Measurements from ENCODE around the gene ZGRF1.
"Not testable (repeated sequence)": the region's sequence is repeated elsewhere in the genome, so short reads cannot be mapped to it uniquely, and the experiment has no call there.

Gene ZGRF1

GRCh38 chr4:112642526-112642925 lies 5.8 kb upstream of the ZGRF1 start:
- no peaks in the 10 kb centered on the region for H3K9me3 ChIP-seq (ENCODE audit: control insufficient read depth in 2 of 2, low read length in 2 of 2)
- H3K4me1 ChIP-seq (ENCODE audit: control insufficient read depth in 2 of 2, insufficient read depth in 2 of 2, low read length in 2 of 2): peaks cover 4 to 9% of the 10 kb centered on the region in 2 donors
- no peak overlapping the region for H3K27ac ChIP-seq (ENCODE audit: low read depth in 2 of 2, low read length in 2 of 2)
- peaks cover 9 to 30% of the 10 kb centered on the region in 2 donors for H3K36me3 ChIP-seq (ENCODE audit: control insufficient read depth in 2 of 2, insufficient read depth in 2 of 2, low read length in 2 of 2)
- H3K9ac ChIP-seq (ENCODE audit: low read depth in 1 of 2, low read length in 2 of 2): no peak overlapping the region
- H3K4me3 ChIP-seq (ENCODE audit: low read length in 2 of 2): no peak overlapping the region
- no peaks in the 10 kb centered on the region for H3K27me3 ChIP-seq (ENCODE audit: control insufficient read depth in 2 of 2, insufficient read depth in 2 of 2, low read length in 2 of 2)

- Histone ChIP-seq H3K9me3 (ENCODE audit: control insufficient read depth in 2 of 2, low read length in 2 of 2) (no peaks in the 10 kb centered on the region), H3K4me1 (ENCODE audit: control insufficient read depth in 2 of 2, insufficient read depth in 2 of 2, low read length in 2 of 2) (peaks cover 9 to 16% of the 10 kb centered on the region in 2 donors), H3K4me3 (ENCODE audit: low read length in 2 of 2) (peak overlapping the region; percentile 100), H3K27me3 (ENCODE audit: control insufficient read depth in 2 of 2, insufficient read depth in 2 of 2, low read length in 2 of 2) (no peaks in the 10 kb centered on the region), H3K27ac (ENCODE audit: low read depth in 2 of 2, low read length in 2 of 2) (peak overlapping the region; percentile 97 to 98), H3K9ac (ENCODE audit: low read depth in 1 of 2, low read length in 2 of 2) (peak overlapping the region; percentile 86 to 90), H3K36me3 (ENCODE audit: control insufficient read depth in 2 of 2, insufficient read depth in 2 of 2, low read length in 2 of 2) (no peaks in the 10 kb centered on the region)
These were observed 800 bp upstream of the ZGRF1 start for GRCh38 chr4:112637552-112637866.

- no peak overlapping the region for H3K4me3 ChIP-seq (ENCODE audit: low read length in 2 of 2)
- no peak overlapping the region for H3K9ac ChIP-seq (ENCODE audit: low read depth in 1 of 2, low read length in 2 of 2)
- H3K4me1 ChIP-seq (ENCODE audit: control insufficient read depth in 2 of 2, insufficient read depth in 2 of 2, low read length in 2 of 2): peaks cover 9 to 16% of the 10 kb centered on the region in 2 donors
These were observed 3.1 kb downstream of the ZGRF1 start for GRCh38 chr4:112633477-112634235.

GRCh38 chr4:112626228-112626627 lies 10.5 kb downstream of the ZGRF1 start:
- Histone ChIP-seq H3K9ac (ENCODE audit: low read depth in 1 of 2, low read length in 2 of 2) (no peak overlapping the region), H3K27ac (ENCODE audit: low read depth in 2 of 2, low read length in 2 of 2) (no peak overlapping the region), H3K9me3 (ENCODE audit: control insufficient read depth in 2 of 2, low read length in 2 of 2) (no peaks in the 10 kb centered on the region), H3K4me3 (ENCODE audit: low read length in 2 of 2) (no peak overlapping the region), H3K4me1 (ENCODE audit: control insufficient read depth in 2 of 2, insufficient read depth in 2 of 2, low read length in 2 of 2) (no peaks in the 10 kb centered on the region), H3K27me3 (ENCODE audit: control insufficient read depth in 2 of 2, insufficient read depth in 2 of 2, low read length in 2 of 2) (no peaks in the 10 kb centered on the region), H3K36me3 (ENCODE audit: control insufficient read depth in 2 of 2, insufficient read depth in 2 of 2, low read length in 2 of 2) (no peaks in the 10 kb centered on the region)

More at GRCh38 chr4:112633477-112634235, 3.1 kb downstream of the ZGRF1 start:
- Histone ChIP-seq H3K27me3 (ENCODE audit: control insufficient read depth in 2 of 2, insufficient read depth in 2 of 2, low read length in 2 of 2) (no peaks in the 10 kb centered on the region), H3K9me3 (ENCODE audit: control insufficient read depth in 2 of 2, low read length in 2 of 2) (no peaks in the 10 kb centered on the region), H3K27ac (ENCODE audit: low read depth in 2 of 2, low read length in 2 of 2) (no peak overlapping the region), H3K36me3 (ENCODE audit: control insufficient read depth in 2 of 2, insufficient read depth in 2 of 2, low read length in 2 of 2) (no peaks in the 10 kb centered on the region)

- Histone ChIP-seq H3K9me3 (ENCODE audit: control insufficient read depth in 2 of 2, low read length in 2 of 2) (no peaks in the 10 kb centered on the region), H3K9ac (ENCODE audit: low read depth in 1 of 2, low read length in 2 of 2) (no peak overlapping the region), H3K4me1 (ENCODE audit: control insufficient read depth in 2 of 2, insufficient read depth in 2 of 2, low read length in 2 of 2) (no peaks in the 10 kb centered on the region), H3K4me3 (ENCODE audit: low read length in 2 of 2) (no peak overlapping the region), H3K36me3 (ENCODE audit: control insufficient read depth in 2 of 2, insufficient read depth in 2 of 2, low read length in 2 of 2) (no peaks in the 10 kb centered on the region), H3K27me3 (ENCODE audit: control insufficient read depth in 2 of 2, insufficient read depth in 2 of 2, low read length in 2 of 2) (no peaks in the 10 kb centered on the region), H3K27ac (ENCODE audit: low read depth in 2 of 2, low read length in 2 of 2) (no peak overlapping the region)
These were observed 19.7 kb downstream of the ZGRF1 start for GRCh38 chr4:112616984-112617383.

GRCh38 chr4:112612814-112613213 lies 23.9 kb downstream of the ZGRF1 start:
- not testable (repeated sequence) for H3K27ac ChIP-seq (ENCODE audit: low read depth in 2 of 2, low read length in 2 of 2); H3K9me3 ChIP-seq (ENCODE audit: control insufficient read depth in 2 of 2, low read length in 2 of 2); H3K4me3 ChIP-seq (ENCODE audit: low read length in 2 of 2); H3K36me3 ChIP-seq (ENCODE audit: control insufficient read depth in 2 of 2, insufficient read depth in 2 of 2, low read length in 2 of 2); H3K4me1 ChIP-seq (ENCODE audit: control insufficient read depth in 2 of 2, insufficient read depth in 2 of 2, low read length in 2 of 2); H3K27me3 ChIP-seq (ENCODE audit: control insufficient read depth in 2 of 2, insufficient read depth in 2 of 2, low read length in 2 of 2); H3K9ac ChIP-seq (ENCODE audit: low read depth in 1 of 2, low read length in 2 of 2)

GRCh38 chr4:112604589-112604988 lies 32.1 kb downstream of the ZGRF1 start:
- Histone ChIP-seq H3K4me3 (ENCODE audit: low read length in 2 of 2) (no peak overlapping the region), H3K27me3 (ENCODE audit: control insufficient read depth in 2 of 2, insufficient read depth in 2 of 2, low read length in 2 of 2) (no peaks in the 10 kb centered on the region), H3K9me3 (ENCODE audit: control insufficient read depth in 2 of 2, low read length in 2 of 2) (no peaks in the 10 kb centered on the region), H3K27ac (ENCODE audit: low read depth in 2 of 2, low read length in 2 of 2) (no peak overlapping the region), H3K36me3 (ENCODE audit: control insufficient read depth in 2 of 2, insufficient read depth in 2 of 2, low read length in 2 of 2) (no peaks in the 10 kb centered on the region), H3K9ac (ENCODE audit: low read depth in 1 of 2, low read length in 2 of 2) (no peak overlapping the region), H3K4me1 (ENCODE audit: control insufficient read depth in 2 of 2, insufficient read depth in 2 of 2, low read length in 2 of 2) (no peaks in the 10 kb centered on the region)

GRCh38 chr4:112594993-112595392 lies 41.7 kb downstream of the ZGRF1 start:
- Histone ChIP-seq H3K9me3 (ENCODE audit: control insufficient read depth in 2 of 2, low read length in 2 of 2) (no peaks in the 10 kb centered on the region), H3K36me3 (ENCODE audit: control insufficient read depth in 2 of 2, insufficient read depth in 2 of 2, low read length in 2 of 2) (peaks cover 0 to 3% of the 10 kb centered on the region in 2 donors), H3K27ac (ENCODE audit: low read depth in 2 of 2, low read length in 2 of 2) (no peak overlapping the region)

GRCh38 chr4:112593438-112594133 lies 43.1 kb downstream of the ZGRF1 start:
- Histone ChIP-seq H3K4me3 (ENCODE audit: low read length in 2 of 2) (no peak overlapping the region), H3K27ac (ENCODE audit: low read depth in 2 of 2, low read length in 2 of 2) (no peak overlapping the region), H3K4me1 (ENCODE audit: control insufficient read depth in 2 of 2, insufficient read depth in 2 of 2, low read length in 2 of 2) (no peaks in the 10 kb centered on the region), H3K27me3 (ENCODE audit: control insufficient read depth in 2 of 2, insufficient read depth in 2 of 2, low read length in 2 of 2) (no peaks in the 10 kb centered on the region), H3K36me3 (ENCODE audit: control insufficient read depth in 2 of 2, insufficient read depth in 2 of 2, low read length in 2 of 2) (peaks cover 0 to 3% of the 10 kb centered on the region in 2 donors), H3K9ac (ENCODE audit: low read depth in 1 of 2, low read length in 2 of 2) (no peak overlapping the region), H3K9me3 (ENCODE audit: control insufficient read depth in 2 of 2, low read length in 2 of 2) (no peaks in the 10 kb centered on the region)

More at GRCh38 chr4:112594993-112595392, 41.7 kb downstream of the ZGRF1 start:
- no peaks in the 10 kb centered on the region for H3K4me1 ChIP-seq (ENCODE audit: control insufficient read depth in 2 of 2, insufficient read depth in 2 of 2, low read length in 2 of 2)
- no peak overlapping the region for H3K9ac ChIP-seq (ENCODE audit: low read depth in 1 of 2, low read length in 2 of 2)
- H3K4me3 ChIP-seq (ENCODE audit: low read length in 2 of 2): no peak overlapping the region
- no peaks in the 10 kb centered on the region for H3K27me3 ChIP-seq (ENCODE audit: control insufficient read depth in 2 of 2, insufficient read depth in 2 of 2, low read length in 2 of 2)

GRCh38 chr4:112592717-112593116 lies 44.0 kb downstream of the ZGRF1 start:
- Histone ChIP-seq H3K9ac (ENCODE audit: low read depth in 1 of 2, low read length in 2 of 2) (no peak overlapping the region), H3K36me3 (ENCODE audit: control insufficient read depth in 2 of 2, insufficient read depth in 2 of 2, low read length in 2 of 2) (peaks cover 0 to 3% of the 10 kb centered on the region in 2 donors), H3K27ac (ENCODE audit: low read depth in 2 of 2, low read length in 2 of 2) (no peak overlapping the region), H3K4me1 (ENCODE audit: control insufficient read depth in 2 of 2, insufficient read depth in 2 of 2, low read length in 2 of 2) (no peaks in the 10 kb centered on the region), H3K27me3 (ENCODE audit: control insufficient read depth in 2 of 2, insufficient read depth in 2 of 2, low read length in 2 of 2) (no peaks in the 10 kb centered on the region), H3K4me3 (ENCODE audit: low read length in 2 of 2) (no peak overlapping the region), H3K9me3 (ENCODE audit: control insufficient read depth in 2 of 2, low read length in 2 of 2) (no peaks in the 10 kb centered on the region)

All from mucosa of rectum (tissue), 2 donors.